ENCODE results near the gene KCNK18.

Gene KCNK18

DNA sequence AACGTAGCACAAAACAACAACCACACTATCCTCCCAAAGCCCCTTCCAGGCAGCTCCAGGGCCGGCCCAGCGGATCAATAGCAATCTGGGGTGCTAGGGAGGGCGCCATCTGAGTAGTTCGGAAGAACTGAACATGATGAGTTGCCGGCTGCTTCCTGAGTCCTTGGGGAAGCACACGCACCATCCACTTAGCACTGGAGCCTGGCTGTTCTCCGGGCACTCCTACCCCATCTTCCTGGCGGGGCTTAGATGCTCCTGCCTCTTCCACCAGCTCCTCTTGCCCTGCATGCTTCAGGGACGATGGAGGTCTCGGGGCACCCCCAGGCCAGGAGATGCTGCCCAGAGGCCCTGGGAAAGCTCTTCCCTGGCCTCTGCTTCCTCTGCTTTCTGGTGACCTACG is at the start of gene KCNK18:
TSS of gene KCNK18 (plus strand) at position 301 of the 400 bp plus-strand sequence. CDS start at position 301, 0 bp downstream.
- no peak for DNase-seq

DNA sequence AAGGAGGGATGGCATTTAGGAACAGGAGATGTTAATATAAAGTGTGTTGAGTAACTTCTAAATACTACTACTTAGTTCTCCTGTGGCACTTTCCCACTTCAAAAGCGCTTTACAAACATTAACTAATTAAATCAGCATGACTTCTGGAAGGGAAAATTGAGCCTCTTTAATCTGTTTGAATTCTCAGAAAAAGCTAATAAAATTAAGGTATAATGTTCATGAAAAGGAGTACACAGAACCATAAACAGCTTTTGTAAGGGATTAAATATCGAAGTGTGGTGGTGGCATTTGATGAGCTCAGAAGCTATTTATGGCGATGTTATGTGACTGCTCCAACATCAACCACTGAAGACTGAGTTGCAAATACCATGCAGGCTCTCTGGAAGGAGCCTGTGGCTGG is 49.0 kb upstream of the KCNK18 start:
- no peak for DNase-seq

DNA sequence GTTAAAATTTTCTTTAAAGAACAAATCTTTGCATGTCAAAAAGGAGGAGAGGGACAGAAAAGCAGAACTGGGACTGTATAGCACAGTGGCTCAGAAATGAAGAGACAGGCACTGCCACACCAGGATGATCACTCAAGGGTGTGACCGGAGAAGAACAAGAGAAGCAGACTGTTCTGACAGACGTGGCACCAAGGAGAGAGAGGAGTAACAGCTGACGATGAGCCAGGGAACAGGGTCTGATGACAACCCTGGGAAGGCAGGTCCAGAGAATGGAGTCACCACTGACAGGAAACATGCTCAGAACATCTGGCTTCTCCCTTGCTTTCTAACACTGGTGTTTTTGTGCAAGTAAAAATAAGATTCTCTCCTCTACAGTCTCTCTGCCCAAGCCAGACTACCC is 44.6 kb upstream of the KCNK18 start:
- DNase-seq = no peak

DNA sequence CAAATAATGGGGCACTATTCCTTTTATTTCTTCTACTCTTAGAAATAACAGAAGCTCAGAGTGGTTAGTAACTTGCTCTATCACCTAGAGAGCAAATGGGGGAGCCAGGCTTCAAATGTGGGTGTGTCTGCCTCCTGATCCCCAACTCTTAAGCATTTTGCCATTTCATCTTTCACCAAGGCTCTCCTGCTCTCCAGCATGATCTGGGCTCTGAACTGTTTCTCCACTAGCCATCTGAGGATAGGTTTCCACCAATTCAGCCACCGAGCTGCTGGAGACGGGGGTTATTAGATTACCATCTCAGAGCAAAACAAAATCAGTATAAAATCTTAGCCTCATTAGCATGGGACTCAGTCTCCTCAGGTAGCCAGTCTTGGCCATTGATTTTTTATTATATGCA is 39.0 kb upstream of the KCNK18 start:
- DNase-seq = no peak

GRCh38 chr10:117159390-117159789 is 37.9 kb upstream of the KCNK18 start:
- DNase-seq = no peak

- no peak for DNase-seq
Observed at GRCh38 chr10:117160567-117160966, 36.7 kb upstream of the KCNK18 start.

GRCh38 chr10:117161386-117162033 is 35.8 kb upstream of the KCNK18 start:
- no peak for DNase-seq

DNA sequence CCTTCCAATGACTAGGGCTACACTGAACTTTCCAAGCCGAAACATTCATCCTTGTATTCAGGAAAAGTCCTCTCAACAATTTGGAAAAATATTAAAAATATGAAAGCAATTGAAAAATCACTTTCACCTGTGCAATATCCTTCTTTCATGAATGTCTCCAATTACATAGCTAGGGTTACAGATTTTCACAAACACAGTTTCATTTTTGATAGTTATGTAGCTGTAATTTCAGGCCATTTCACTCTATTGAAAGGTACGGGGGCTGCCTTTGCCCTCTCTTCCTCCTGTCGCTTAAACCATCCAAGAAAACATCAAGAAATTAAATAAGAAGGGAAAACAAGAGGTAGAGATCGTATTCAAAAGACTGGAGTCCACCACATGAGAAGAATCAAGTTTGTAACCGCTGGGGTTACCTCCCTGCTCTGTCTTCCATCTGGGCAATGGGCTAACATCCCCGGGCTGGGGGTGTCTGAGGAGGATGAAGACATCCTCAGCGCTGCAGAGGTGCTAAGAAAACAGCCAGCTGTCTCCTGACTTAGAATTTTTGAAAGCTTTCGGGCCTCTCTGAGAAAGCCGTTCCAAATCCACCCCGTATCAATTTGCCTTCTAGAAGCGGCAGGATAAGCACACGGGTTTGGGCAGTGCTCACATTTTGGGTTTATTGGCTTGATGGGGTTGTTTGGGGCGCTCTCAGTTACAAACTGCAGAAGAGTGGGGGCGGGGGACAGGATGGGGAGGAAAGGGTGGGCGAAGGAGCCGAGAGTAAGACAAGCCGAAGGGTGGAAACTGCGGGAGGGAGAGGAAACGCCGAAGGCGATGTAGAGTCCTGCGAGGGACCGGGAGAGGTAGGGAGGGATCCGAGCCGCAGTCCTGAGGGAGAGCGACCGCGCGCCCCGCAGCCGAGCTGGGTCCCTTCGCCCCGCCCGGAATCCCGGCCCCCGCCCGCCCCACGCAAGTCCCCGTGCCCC is 34.9 kb upstream of the KCNK18 start:
- no peak for DNase-seq

GRCh38 chr10:117163061-117163953 is 34.0 kb upstream of the KCNK18 start:
- DNase-seq = no peak

GRCh38 chr10:117163954-117164548 is 33.2 kb upstream of the KCNK18 start:
- no peak for DNase-seq

GRCh38 chr10:117164592-117165537 is 32.4 kb upstream of the KCNK18 start:
- peak; percentile 37 for DNase-seq

GRCh38 chr10:117165538-117166417 is 31.5 kb upstream of the KCNK18 start:
- DNase-seq = peak; percentile 65

- no peak for DNase-seq
Observed at GRCh38 chr10:117166418-117167345, 30.6 kb upstream of the KCNK18 start.

DNA sequence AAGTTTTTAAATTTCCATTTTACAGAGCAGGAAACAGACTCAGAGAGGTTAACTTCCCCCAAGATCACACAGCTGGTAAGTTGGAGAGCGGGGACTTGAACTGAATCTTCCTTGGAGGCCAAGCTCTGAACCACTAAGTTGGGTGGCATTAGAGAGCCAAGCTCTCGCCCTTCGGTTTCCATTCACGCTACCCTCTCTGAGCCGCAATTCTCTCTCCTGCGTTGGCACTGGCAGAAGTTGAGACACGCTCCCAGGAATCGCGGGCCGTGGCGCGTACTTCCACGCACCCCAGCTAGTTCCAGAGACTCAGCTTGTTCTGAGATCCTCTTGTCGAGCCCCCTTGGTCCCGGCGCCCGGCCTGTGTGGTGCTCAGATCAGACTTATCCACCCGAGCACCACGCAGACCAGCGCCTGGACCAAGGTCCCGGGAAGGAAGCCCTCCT is 29.9 kb upstream of the KCNK18 start:
- no peak for DNase-seq

- DNase-seq = peak; percentile 57
Observed at GRCh38 chr10:117167789-117168674, 29.3 kb upstream of the KCNK18 start.

DNA sequence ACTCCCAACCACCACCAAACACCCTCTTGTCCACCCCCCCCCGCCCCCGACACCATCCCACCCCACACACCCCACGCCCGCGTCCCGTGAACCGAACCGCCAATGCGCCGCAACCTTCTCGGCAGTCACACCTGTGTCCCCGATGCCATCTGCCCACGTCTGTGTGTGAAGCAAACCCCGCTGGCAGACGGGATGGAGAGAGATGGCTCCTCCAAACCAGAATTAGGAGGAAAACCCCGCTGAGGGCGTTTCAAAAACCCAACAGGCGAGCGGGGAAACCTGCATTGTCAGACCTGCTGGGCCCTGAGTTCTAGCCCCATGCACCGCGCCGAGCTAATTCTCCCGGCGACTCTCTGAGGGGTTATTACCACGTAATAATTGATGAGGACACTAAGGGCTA is 28.6 kb upstream of the KCNK18 start:
- no peak for DNase-seq

DNA sequence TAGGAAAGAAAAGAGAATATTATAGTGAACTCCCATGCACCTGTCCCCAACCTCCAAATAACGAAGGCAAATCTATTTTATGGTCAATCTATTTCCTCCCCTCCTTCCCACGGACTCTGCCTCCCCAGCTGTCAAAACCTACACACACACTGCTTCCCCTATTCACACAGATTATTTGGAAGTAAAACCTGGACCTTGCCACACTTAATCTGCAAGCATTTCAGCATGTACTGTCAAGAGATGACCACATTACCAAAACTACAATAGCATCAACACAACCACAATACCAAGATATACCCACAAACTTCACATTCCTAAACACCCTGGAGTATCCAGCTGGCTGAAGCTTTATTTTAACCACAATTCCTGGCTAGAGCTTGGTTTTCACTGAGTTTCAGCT is 27.8 kb upstream of the KCNK18 start:
- peak; percentile 40 for DNase-seq

GRCh38 chr10:117170244-117170643 is 27.0 kb upstream of the KCNK18 start:
- DNase-seq = no peak

Measured in inflammatory macrophage treated with lipopolysaccharide for 4 hours (primary cell).